Loucy (cell line): ENCODE results near the gene PIGN.

Experiments used
- EZH2phosphoT487 ChIP-seq: fragments of 200-600 bp; IDR thresholded peaks from 2 replicates; pipeline ENCODE4 v1.6.1; 2018; ENCODE audit warnings: antibody characterized with exemption, mild to moderate bottlenecking, moderate library complexity, borderline replicate concordance
- TF ChIP-seq, protein P1 (sequence below): fragments of 200-600 bp; sonication (generic); conservative IDR thresholded peaks from 2 replicates; pipeline ENCODE4 v1.5.1; 2014; ENCODE audit warnings: mild to moderate bottlenecking, antibody characterized with exemption, low read length

DNA sequence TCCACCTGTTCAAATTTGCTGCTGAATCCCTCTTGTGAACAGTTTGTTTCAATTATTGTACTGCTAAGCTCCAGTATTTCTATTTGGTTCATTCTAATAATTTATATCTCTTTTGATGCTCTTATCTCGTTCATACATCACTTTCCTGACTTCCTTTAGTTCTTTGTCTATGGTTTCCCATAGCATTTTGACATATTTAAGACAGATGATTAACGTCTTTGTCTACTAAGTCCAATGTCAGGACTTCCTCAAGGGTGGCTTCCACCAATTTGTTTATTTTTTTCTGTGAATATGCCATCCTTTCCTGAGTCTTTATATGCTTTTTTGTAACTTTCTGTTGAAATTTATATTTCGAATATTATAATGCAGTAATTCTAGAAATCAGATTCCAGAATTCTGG, 9.6 kb downstream of the PIGN start:
- TF ChIP-seq, protein P1, sequence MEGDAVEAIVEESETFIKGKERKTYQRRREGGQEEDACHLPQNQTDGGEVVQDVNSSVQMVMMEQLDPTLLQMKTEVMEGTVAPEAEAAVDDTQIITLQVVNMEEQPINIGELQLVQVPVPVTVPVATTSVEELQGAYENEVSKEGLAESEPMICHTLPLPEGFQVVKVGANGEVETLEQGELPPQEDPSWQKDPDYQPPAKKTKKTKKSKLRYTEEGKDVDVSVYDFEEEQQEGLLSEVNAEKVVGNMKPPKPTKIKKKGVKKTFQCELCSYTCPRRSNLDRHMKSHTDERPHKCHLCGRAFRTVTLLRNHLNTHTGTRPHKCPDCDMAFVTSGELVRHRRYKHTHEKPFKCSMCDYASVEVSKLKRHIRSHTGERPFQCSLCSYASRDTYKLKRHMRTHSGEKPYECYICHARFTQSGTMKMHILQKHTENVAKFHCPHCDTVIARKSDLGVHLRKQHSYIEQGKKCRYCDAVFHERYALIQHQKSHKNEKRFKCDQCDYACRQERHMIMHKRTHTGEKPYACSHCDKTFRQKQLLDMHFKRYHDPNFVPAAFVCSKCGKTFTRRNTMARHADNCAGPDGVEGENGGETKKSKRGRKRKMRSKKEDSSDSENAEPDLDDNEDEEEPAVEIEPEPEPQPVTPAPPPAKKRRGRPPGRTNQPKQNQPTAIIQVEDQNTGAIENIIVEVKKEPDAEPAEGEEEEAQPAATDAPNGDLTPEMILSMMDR: no peak
- TF ChIP-seq EZH2phosphoT487: no peak
